ENCODE results near the gene GSK3B.

GSK3B gene

GRCh38 chr3:120090422-120090821 is 3.8 kb downstream of the GSK3B start:
- H3K9me3 ChIP-seq (ENCODE audit: control insufficient read depth, insufficient read depth, low read length) = no peaks in the 10 kb centered on the region
- no peaks in the 10 kb centered on the region; the same call in 1 of the 2 replicates for H3K36me3 ChIP-seq (ENCODE audit: insufficient read depth, low read length)
- H3K4me1 ChIP-seq (ENCODE audit: insufficient read depth, low read length) = peaks cover 23% of the 10 kb centered on the region
- H3K9ac ChIP-seq (ENCODE audit: low read depth, low read length) = peak overlapping the region; percentile 76

GRCh38 chr3:120089089-120089488 is 5.2 kb downstream of the GSK3B start:
- Histone ChIP-seq H3K36me3 (ENCODE audit: insufficient read depth, low read length) (no peaks in the 10 kb centered on the region; the same call in 1 of the 2 replicates), H3K9ac (ENCODE audit: low read depth, low read length) (no peak overlapping the region), H3K9me3 (ENCODE audit: control insufficient read depth, insufficient read depth, low read length) (no peaks in the 10 kb centered on the region), H3K4me1 (ENCODE audit: insufficient read depth, low read length) (peaks cover 23% of the 10 kb centered on the region)

GRCh38 chr3:120088622-120089021 is 5.6 kb downstream of the GSK3B start:
- H3K9me3 ChIP-seq (ENCODE audit: control insufficient read depth, insufficient read depth, low read length) = no peaks in the 10 kb centered on the region
- H3K9ac ChIP-seq (ENCODE audit: low read depth, low read length) = no peak overlapping the region
- H3K4me1 ChIP-seq (ENCODE audit: insufficient read depth, low read length) = peaks cover 23% of the 10 kb centered on the region
- H3K36me3 ChIP-seq (ENCODE audit: insufficient read depth, low read length) = no peaks in the 10 kb centered on the region; the same call in 1 of the 2 replicates

- Histone ChIP-seq H3K9ac (ENCODE audit: low read depth, low read length) (no peak overlapping the region), H3K36me3 (ENCODE audit: insufficient read depth, low read length) (no peaks in the 10 kb centered on the region), H3K4me1 (ENCODE audit: insufficient read depth, low read length) (0 out of 2 replicates have a peak, but pooled peaks cover 9% of the 10 kb centered on the region), H3K9me3 (ENCODE audit: control insufficient read depth, insufficient read depth, low read length) (no peaks in the 10 kb centered on the region)
Observed at GRCh38 chr3:120081719-120082118, 12.5 kb downstream of the GSK3B start.

GRCh38 chr3:120080836-120081235 is 13.4 kb downstream of the GSK3B start:
- H3K36me3 ChIP-seq (ENCODE audit: insufficient read depth, low read length) = no peaks in the 10 kb centered on the region
- no peak overlapping the region for H3K9ac ChIP-seq (ENCODE audit: low read depth, low read length)
- H3K4me1 ChIP-seq (ENCODE audit: insufficient read depth, low read length) = 0 out of 2 replicates have a peak, but pooled peaks cover under 1% of the 10 kb centered on the region
- no peaks in the 10 kb centered on the region for H3K9me3 ChIP-seq (ENCODE audit: control insufficient read depth, insufficient read depth, low read length)

- no peaks in the 10 kb centered on the region for H3K9me3 ChIP-seq (ENCODE audit: control insufficient read depth, insufficient read depth, low read length)
- H3K4me1 ChIP-seq (ENCODE audit: insufficient read depth, low read length) = no peaks in the 10 kb centered on the region
- H3K9ac ChIP-seq (ENCODE audit: low read depth, low read length) = no peak overlapping the region
- no peaks in the 10 kb centered on the region for H3K36me3 ChIP-seq (ENCODE audit: insufficient read depth, low read length)
Observed at GRCh38 chr3:120077731-120078130, 16.5 kb downstream of the GSK3B start.

- H3K36me3 ChIP-seq (ENCODE audit: insufficient read depth, low read length) = no peaks in the 10 kb centered on the region
- H3K4me1 ChIP-seq (ENCODE audit: insufficient read depth, low read length) = no peaks in the 10 kb centered on the region
- no peak overlapping the region for H3K9ac ChIP-seq (ENCODE audit: low read depth, low read length)
- no peaks in the 10 kb centered on the region for H3K9me3 ChIP-seq (ENCODE audit: control insufficient read depth, insufficient read depth, low read length)
Observed at GRCh38 chr3:120072867-120073525, 21.3 kb downstream of the GSK3B start.

- no peaks in the 10 kb centered on the region for H3K9me3 ChIP-seq (ENCODE audit: control insufficient read depth, insufficient read depth, low read length)
- no peak overlapping the region for H3K9ac ChIP-seq (ENCODE audit: low read depth, low read length)
- no peaks in the 10 kb centered on the region for H3K4me1 ChIP-seq (ENCODE audit: insufficient read depth, low read length)
- no peaks in the 10 kb centered on the region for H3K36me3 ChIP-seq (ENCODE audit: insufficient read depth, low read length)
Observed at GRCh38 chr3:120071259-120071658, 23.0 kb downstream of the GSK3B start.

- H3K9ac ChIP-seq (ENCODE audit: low read depth, low read length) = no peak overlapping the region
Observed at GRCh38 chr3:120070263-120070981, 23.8 kb downstream of the GSK3B start.

GRCh38 chr3:120067083-120067482 is 27.2 kb downstream of the GSK3B start:
- H3K9ac ChIP-seq (ENCODE audit: low read depth, low read length) = no peak overlapping the region

More at GRCh38 chr3:120070263-120070981, 23.8 kb downstream of the GSK3B start:
- Histone ChIP-seq H3K9me3 (ENCODE audit: control insufficient read depth, insufficient read depth, low read length) (no peaks in the 10 kb centered on the region), H3K4me1 (ENCODE audit: insufficient read depth, low read length) (no peaks in the 10 kb centered on the region), H3K36me3 (ENCODE audit: insufficient read depth, low read length) (no peaks in the 10 kb centered on the region)

GRCh38 chr3:120066634-120067033 is 27.6 kb downstream of the GSK3B start:
- no peaks in the 10 kb centered on the region for H3K9me3 ChIP-seq (ENCODE audit: control insufficient read depth, insufficient read depth, low read length)
- no peaks in the 10 kb centered on the region for H3K36me3 ChIP-seq (ENCODE audit: insufficient read depth, low read length)
- no peaks in the 10 kb centered on the region for H3K4me1 ChIP-seq (ENCODE audit: insufficient read depth, low read length)
- H3K9ac ChIP-seq (ENCODE audit: low read depth, low read length) = no peak overlapping the region

More at GRCh38 chr3:120067083-120067482, 27.2 kb downstream of the GSK3B start:
- Histone ChIP-seq H3K9me3 (ENCODE audit: control insufficient read depth, insufficient read depth, low read length) (no peaks in the 10 kb centered on the region), H3K36me3 (ENCODE audit: insufficient read depth, low read length) (no peaks in the 10 kb centered on the region), H3K4me1 (ENCODE audit: insufficient read depth, low read length) (no peaks in the 10 kb centered on the region)

- H3K9ac ChIP-seq (ENCODE audit: low read depth, low read length) = no peak overlapping the region
- no peaks in the 10 kb centered on the region for H3K36me3 ChIP-seq (ENCODE audit: insufficient read depth, low read length)
- H3K9me3 ChIP-seq (ENCODE audit: control insufficient read depth, insufficient read depth, low read length) = no peaks in the 10 kb centered on the region
- H3K4me1 ChIP-seq (ENCODE audit: insufficient read depth, low read length) = no peaks in the 10 kb centered on the region
Observed at GRCh38 chr3:120064641-120065040, 29.6 kb downstream of the GSK3B start.

GRCh38 chr3:120062474-120062873 is 31.8 kb downstream of the GSK3B start:
- no peak overlapping the region for H3K9ac ChIP-seq (ENCODE audit: low read depth, low read length)
- no peaks in the 10 kb centered on the region for H3K4me1 ChIP-seq (ENCODE audit: insufficient read depth, low read length)
- no peaks in the 10 kb centered on the region for H3K36me3 ChIP-seq (ENCODE audit: insufficient read depth, low read length)
- H3K9me3 ChIP-seq (ENCODE audit: control insufficient read depth, insufficient read depth, low read length) = no peaks in the 10 kb centered on the region

- H3K4me1 ChIP-seq (ENCODE audit: insufficient read depth, low read length) = no peaks in the 10 kb centered on the region
- H3K9me3 ChIP-seq (ENCODE audit: control insufficient read depth, insufficient read depth, low read length) = no peaks in the 10 kb centered on the region
- H3K36me3 ChIP-seq (ENCODE audit: insufficient read depth, low read length) = no peaks in the 10 kb centered on the region; the same call in 1 of the 2 replicates
- H3K9ac ChIP-seq (ENCODE audit: low read depth, low read length) = no peak overlapping the region
Observed at GRCh38 chr3:120059081-120059864, 35.0 kb downstream of the GSK3B start.

Data from ES-I3 (cell line).